GM23338 (cell line): ENCODE data around the gene TMEM145. TPM values are rescaled to one million over a fixed set of nuclear protein-coding genes. Genes with fewer than 3 reads are reported as not detected.

Experiments used
- ATAC-seq: fragments of 200-7000 bp; cut with Tn5 transposase; 3 replicates; pipeline ENCODE4 v1.9.1; 2020
- DNase-seq: peaks from one replicate; pipeline ENCODE4 v3.0.0-alpha.2; 2015; ENCODE audit warnings: low spot score
- H2AFZ ChIP-seq: fragments of 200-600 bp; sonication (generic); 2 replicates; pipeline ENCODE4 v1.8.0; 2016; ENCODE audit warnings: antibody characterized with exemption, mild to moderate bottlenecking, moderate library complexity
- H3F3A ChIP-seq: fragments of 200-600 bp; sonication (generic); replicated peaks from 2 replicates; pipeline ENCODE4 v1.8.0; 2017; ENCODE audit warnings: antibody characterized with exemption, mixed run types, low read depth
- H3K27ac ChIP-seq: fragments of 200-600 bp; sonication (generic); 2 replicates; pipeline ENCODE4 v1.6.1; 2016; ENCODE audit warnings: low read depth
- H3K27me3 ChIP-seq: fragments of 200-600 bp; sonication (generic); 2 replicates; pipeline ENCODE4 v1.8.0; 2016; ENCODE audit warnings: mild to moderate bottlenecking, mixed run types, moderate library complexity; ENCODE audit not compliant: insufficient read depth
- H3K36me3 ChIP-seq: fragments of 200-600 bp; sonication (generic); 2 replicates; pipeline ENCODE4 v1.8.0; 2016; ENCODE audit warnings: mild to moderate bottlenecking; ENCODE audit not compliant: insufficient read depth
- H3K4me1 ChIP-seq: fragments of 200-600 bp; sonication (generic); 2 replicates; pipeline ENCODE4 v1.8.0; 2016; ENCODE audit warnings: mild to moderate bottlenecking, moderate library complexity; ENCODE audit not compliant: insufficient read depth
- H3K4me2 ChIP-seq: fragments of 200-600 bp; sonication (generic); 2 replicates; pipeline ENCODE4 v1.7.1; 2017; ENCODE audit warnings: mixed run types
- H3K4me3 ChIP-seq: fragments of 200-600 bp; sonication (generic); 2 replicates; pipeline ENCODE4 v1.6.1; 2016; ENCODE audit warnings: mixed run types
- H3K79me2 ChIP-seq: fragments of 200-600 bp; sonication (generic); replicated peaks from 2 replicates; pipeline ENCODE4 v1.8.0; 2017; ENCODE audit warnings: mild to moderate bottlenecking; ENCODE audit not compliant: insufficient read depth
- H3K9me2 ChIP-seq: fragments of 200-600 bp; sonication (generic); 2 replicates; pipeline ENCODE4 v1.8.0; 2017; ENCODE audit not compliant: insufficient read depth
- H4K20me1 ChIP-seq: fragments of 200-600 bp; sonication (generic); replicated peaks from 2 replicates; pipeline ENCODE4 v1.8.0; 2017; ENCODE audit warnings: mild to moderate bottlenecking; ENCODE audit not compliant: insufficient read depth
- H3K27ac Mint-ChIP-seq: 2 replicates; pipeline ENCODE4 v1.8.0; 2020; ENCODE audit warnings: inconsistent platforms, mild to moderate bottlenecking, moderate library complexity, mixed read lengths
- H3K27me3 Mint-ChIP-seq: 3 replicates; pipeline ENCODE4 v1.8.0; 2022; ENCODE audit warnings: low read depth, mild to moderate bottlenecking, moderate library complexity, mixed read lengths, inconsistent platforms; ENCODE audit not compliant: insufficient read depth, poor library complexity
- H3K36me3 Mint-ChIP-seq: 3 replicates; pipeline ENCODE4 v1.8.0; 2021; ENCODE audit warnings: low read depth, mild to moderate bottlenecking, inconsistent platforms, moderate library complexity, mixed read lengths
- H3K4me1 Mint-ChIP-seq: 3 replicates; pipeline ENCODE4 v1.8.0; 2020; ENCODE audit warnings: mild to moderate bottlenecking, inconsistent platforms, mixed read lengths
- H3K4me3 Mint-ChIP-seq: 3 replicates; pipeline ENCODE4 v1.8.0; 2021; ENCODE audit warnings: moderate library complexity, mild to moderate bottlenecking, inconsistent platforms, mixed read lengths
- H3K9me3 Mint-ChIP-seq: 3 replicates; pipeline ENCODE4 v1.8.0; 2020; ENCODE audit warnings: moderate library complexity, mild to moderate bottlenecking, inconsistent platforms, mixed read lengths
- CREB1 ChIP-seq: fragments of 250-450 bp; sonication (Bioruptor Pico); IDR thresholded peaks from 2 replicates; pipeline ENCODE4 v1.5.0; 2020; ENCODE audit warnings: low read depth, mild to moderate bottlenecking, moderate library complexity
- EZH2 ChIP-seq: fragments of 200-600 bp; sonication (generic); IDR thresholded peaks from one replicate; pipeline ENCODE4 v1.8.0; 2017; ENCODE audit warnings: antibody characterized with exemption, mild to moderate bottlenecking, low read depth; ENCODE audit not compliant: unreplicated experiment
- EZH2phosphoT487 ChIP-seq: fragments of 200-600 bp; sonication (generic); IDR thresholded peaks from one replicate; pipeline ENCODE4 v1.8.1; 2018; ENCODE audit warnings: antibody characterized with exemption; ENCODE audit not compliant: unreplicated experiment
- JUNB ChIP-seq: IDR thresholded peaks from one replicate; pipeline ENCODE4 v1.6.1; 2016; ENCODE audit warnings: antibody characterized with exemption; ENCODE audit not compliant: unreplicated experiment
- NANOG ChIP-seq: IDR thresholded peaks from 2 replicates; pipeline ENCODE4 v1.6.1; 2016; ENCODE audit warnings: antibody characterized with exemption, borderline replicate concordance
- POLR2AphosphoS5 ChIP-seq: IDR thresholded peaks from 2 replicates; pipeline ENCODE4 v1.6.1; 2016; ENCODE audit warnings: antibody characterized with exemption, low read depth
- STAT1 ChIP-seq: IDR thresholded peaks from one replicate; pipeline ENCODE4 v1.6.1; 2016; ENCODE audit warnings: antibody characterized with exemption; ENCODE audit not compliant: unreplicated experiment
- ZNF114 ChIP-seq: fragments of 250-450 bp; sonication (Bioruptor Pico); IDR thresholded peaks from 2 replicates; pipeline ENCODE4 v1.5.0; 2020; ENCODE audit warnings: mild to moderate bottlenecking, moderate library complexity
- ZNF331 ChIP-seq: fragments of 250-450 bp; sonication (Bioruptor Pico); IDR thresholded peaks from 2 replicates; pipeline ENCODE4 v1.5.0; 2020; ENCODE audit warnings: low read depth, mild to moderate bottlenecking, moderate library complexity
- polyA plus RNA-seq: library from polyadenylated mRNA; unstranded; fragments of >200 nt; fragmentation: Nextera tagmentation; extraction: Ambion mirVana; gene quantifications from 2 replicates; pipeline ENCODE4 v1.2.1, GENCODE V29; 2016
- total RNA-seq: library from RNA; depleted of rRNA; stranded (reverse); fragments of >200 nt; shearing (Covaris generic); gene quantifications from 2 replicates; pipeline ENCODE4 v1.2.3, GENCODE V29; 2014
- TF ChIP-seq, protein P1 (sequence below): IDR thresholded peaks from one replicate; pipeline ENCODE4 v1.6.1; 2018; ENCODE audit warnings: antibody characterized with exemption; ENCODE audit not compliant: unreplicated experiment
- TF ChIP-seq, protein P2 (sequence below), 2 experiments: fragments of 200-600 bp in 1 of 2; sonication (generic) in 1 of 2; conservative IDR thresholded peaks; 2 replicates each; pipeline versions ENCODE4 v1.5.1 to v1.6.1; 2016 to 2017; ENCODE audit warnings: antibody characterized with exemption in 2 of 2, low read depth in 2 of 2, mild to moderate bottlenecking in 2 of 2, moderate library complexity in 1 of 2
- TF ChIP-seq, protein P3 (sequence below): IDR thresholded peaks from 2 replicates; pipeline ENCODE4 v1.6.1; 2016; ENCODE audit warnings: antibody characterized with exemption
- TF ChIP-seq, protein P4 (sequence below): fragments of 250-450 bp; sonication (Bioruptor Pico); IDR thresholded peaks from 2 replicates; pipeline ENCODE4 v1.5.0; 2020; ENCODE audit warnings: mild to moderate bottlenecking, moderate library complexity

Gene TMEM145
- total and polyA plus RNA-seq, 2 experiments from 2014 or later = 1.9 to 5.4 TPM

DNA sequence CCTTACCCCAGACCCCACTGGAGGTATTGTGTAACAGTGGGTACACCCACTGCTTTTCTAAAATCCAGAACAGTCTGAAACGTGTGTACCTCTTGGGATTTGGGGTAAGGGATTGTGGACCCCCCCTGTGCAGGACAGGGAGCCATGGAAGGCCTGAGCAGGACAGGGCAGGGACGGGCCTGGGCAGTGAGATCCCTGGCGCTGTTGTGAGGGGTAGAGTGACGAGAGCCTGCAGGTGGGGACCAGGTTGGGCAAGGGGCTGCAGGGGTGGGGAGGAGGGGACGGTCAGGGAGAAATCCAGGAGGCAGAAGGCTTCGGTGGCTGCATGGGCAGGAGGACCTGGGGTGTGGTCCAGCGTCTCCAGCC lies 48.4 kb downstream of the TMEM145 start:
- H3K27me3 Mint-ChIP-seq = peaks cover 12% of the 10 kb centered on the region
- no peak for TF ChIP-seq STAT1
- TF ChIP-seq, protein P1, sequence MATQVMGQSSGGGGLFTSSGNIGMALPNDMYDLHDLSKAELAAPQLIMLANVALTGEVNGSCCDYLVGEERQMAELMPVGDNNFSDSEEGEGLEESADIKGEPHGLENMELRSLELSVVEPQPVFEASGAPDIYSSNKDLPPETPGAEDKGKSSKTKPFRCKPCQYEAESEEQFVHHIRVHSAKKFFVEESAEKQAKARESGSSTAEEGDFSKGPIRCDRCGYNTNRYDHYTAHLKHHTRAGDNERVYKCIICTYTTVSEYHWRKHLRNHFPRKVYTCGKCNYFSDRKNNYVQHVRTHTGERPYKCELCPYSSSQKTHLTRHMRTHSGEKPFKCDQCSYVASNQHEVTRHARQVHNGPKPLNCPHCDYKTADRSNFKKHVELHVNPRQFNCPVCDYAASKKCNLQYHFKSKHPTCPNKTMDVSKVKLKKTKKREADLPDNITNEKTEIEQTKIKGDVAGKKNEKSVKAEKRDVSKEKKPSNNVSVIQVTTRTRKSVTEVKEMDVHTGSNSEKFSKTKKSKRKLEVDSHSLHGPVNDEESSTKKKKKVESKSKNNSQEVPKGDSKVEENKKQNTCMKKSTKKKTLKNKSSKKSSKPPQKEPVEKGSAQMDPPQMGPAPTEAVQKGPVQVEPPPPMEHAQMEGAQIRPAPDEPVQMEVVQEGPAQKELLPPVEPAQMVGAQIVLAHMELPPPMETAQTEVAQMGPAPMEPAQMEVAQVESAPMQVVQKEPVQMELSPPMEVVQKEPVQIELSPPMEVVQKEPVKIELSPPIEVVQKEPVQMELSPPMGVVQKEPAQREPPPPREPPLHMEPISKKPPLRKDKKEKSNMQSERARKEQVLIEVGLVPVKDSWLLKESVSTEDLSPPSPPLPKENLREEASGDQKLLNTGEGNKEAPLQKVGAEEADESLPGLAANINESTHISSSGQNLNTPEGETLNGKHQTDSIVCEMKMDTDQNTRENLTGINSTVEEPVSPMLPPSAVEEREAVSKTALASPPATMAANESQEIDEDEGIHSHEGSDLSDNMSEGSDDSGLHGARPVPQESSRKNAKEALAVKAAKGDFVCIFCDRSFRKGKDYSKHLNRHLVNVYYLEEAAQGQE = no peak
- TF ChIP-seq, protein P2, sequence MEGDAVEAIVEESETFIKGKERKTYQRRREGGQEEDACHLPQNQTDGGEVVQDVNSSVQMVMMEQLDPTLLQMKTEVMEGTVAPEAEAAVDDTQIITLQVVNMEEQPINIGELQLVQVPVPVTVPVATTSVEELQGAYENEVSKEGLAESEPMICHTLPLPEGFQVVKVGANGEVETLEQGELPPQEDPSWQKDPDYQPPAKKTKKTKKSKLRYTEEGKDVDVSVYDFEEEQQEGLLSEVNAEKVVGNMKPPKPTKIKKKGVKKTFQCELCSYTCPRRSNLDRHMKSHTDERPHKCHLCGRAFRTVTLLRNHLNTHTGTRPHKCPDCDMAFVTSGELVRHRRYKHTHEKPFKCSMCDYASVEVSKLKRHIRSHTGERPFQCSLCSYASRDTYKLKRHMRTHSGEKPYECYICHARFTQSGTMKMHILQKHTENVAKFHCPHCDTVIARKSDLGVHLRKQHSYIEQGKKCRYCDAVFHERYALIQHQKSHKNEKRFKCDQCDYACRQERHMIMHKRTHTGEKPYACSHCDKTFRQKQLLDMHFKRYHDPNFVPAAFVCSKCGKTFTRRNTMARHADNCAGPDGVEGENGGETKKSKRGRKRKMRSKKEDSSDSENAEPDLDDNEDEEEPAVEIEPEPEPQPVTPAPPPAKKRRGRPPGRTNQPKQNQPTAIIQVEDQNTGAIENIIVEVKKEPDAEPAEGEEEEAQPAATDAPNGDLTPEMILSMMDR (conservative IDR thresholded peaks at IDR 0.05; ENCODE audit: low read depth in 2 of 2) = no peak
- no peak for TF ChIP-seq EZH2phosphoT487
- no peak for TF ChIP-seq POLR2AphosphoS5
- TF ChIP-seq ZNF114 (CRISPR knock-in tag) = no peak
- TF ChIP-seq NANOG = no peak
- no peak for TF ChIP-seq EZH2
- TF ChIP-seq, protein P3, sequence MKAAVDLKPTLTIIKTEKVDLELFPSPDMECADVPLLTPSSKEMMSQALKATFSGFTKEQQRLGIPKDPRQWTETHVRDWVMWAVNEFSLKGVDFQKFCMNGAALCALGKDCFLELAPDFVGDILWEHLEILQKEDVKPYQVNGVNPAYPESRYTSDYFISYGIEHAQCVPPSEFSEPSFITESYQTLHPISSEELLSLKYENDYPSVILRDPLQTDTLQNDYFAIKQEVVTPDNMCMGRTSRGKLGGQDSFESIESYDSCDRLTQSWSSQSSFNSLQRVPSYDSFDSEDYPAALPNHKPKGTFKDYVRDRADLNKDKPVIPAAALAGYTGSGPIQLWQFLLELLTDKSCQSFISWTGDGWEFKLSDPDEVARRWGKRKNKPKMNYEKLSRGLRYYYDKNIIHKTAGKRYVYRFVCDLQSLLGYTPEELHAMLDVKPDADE = no peak
- TF ChIP-seq CREB1 (CRISPR knock-in tag) = no peak
- no peak for TF ChIP-seq ZNF331 (CRISPR knock-in tag)
- no peak for TF ChIP-seq JUNB
- TF ChIP-seq, protein P4, sequence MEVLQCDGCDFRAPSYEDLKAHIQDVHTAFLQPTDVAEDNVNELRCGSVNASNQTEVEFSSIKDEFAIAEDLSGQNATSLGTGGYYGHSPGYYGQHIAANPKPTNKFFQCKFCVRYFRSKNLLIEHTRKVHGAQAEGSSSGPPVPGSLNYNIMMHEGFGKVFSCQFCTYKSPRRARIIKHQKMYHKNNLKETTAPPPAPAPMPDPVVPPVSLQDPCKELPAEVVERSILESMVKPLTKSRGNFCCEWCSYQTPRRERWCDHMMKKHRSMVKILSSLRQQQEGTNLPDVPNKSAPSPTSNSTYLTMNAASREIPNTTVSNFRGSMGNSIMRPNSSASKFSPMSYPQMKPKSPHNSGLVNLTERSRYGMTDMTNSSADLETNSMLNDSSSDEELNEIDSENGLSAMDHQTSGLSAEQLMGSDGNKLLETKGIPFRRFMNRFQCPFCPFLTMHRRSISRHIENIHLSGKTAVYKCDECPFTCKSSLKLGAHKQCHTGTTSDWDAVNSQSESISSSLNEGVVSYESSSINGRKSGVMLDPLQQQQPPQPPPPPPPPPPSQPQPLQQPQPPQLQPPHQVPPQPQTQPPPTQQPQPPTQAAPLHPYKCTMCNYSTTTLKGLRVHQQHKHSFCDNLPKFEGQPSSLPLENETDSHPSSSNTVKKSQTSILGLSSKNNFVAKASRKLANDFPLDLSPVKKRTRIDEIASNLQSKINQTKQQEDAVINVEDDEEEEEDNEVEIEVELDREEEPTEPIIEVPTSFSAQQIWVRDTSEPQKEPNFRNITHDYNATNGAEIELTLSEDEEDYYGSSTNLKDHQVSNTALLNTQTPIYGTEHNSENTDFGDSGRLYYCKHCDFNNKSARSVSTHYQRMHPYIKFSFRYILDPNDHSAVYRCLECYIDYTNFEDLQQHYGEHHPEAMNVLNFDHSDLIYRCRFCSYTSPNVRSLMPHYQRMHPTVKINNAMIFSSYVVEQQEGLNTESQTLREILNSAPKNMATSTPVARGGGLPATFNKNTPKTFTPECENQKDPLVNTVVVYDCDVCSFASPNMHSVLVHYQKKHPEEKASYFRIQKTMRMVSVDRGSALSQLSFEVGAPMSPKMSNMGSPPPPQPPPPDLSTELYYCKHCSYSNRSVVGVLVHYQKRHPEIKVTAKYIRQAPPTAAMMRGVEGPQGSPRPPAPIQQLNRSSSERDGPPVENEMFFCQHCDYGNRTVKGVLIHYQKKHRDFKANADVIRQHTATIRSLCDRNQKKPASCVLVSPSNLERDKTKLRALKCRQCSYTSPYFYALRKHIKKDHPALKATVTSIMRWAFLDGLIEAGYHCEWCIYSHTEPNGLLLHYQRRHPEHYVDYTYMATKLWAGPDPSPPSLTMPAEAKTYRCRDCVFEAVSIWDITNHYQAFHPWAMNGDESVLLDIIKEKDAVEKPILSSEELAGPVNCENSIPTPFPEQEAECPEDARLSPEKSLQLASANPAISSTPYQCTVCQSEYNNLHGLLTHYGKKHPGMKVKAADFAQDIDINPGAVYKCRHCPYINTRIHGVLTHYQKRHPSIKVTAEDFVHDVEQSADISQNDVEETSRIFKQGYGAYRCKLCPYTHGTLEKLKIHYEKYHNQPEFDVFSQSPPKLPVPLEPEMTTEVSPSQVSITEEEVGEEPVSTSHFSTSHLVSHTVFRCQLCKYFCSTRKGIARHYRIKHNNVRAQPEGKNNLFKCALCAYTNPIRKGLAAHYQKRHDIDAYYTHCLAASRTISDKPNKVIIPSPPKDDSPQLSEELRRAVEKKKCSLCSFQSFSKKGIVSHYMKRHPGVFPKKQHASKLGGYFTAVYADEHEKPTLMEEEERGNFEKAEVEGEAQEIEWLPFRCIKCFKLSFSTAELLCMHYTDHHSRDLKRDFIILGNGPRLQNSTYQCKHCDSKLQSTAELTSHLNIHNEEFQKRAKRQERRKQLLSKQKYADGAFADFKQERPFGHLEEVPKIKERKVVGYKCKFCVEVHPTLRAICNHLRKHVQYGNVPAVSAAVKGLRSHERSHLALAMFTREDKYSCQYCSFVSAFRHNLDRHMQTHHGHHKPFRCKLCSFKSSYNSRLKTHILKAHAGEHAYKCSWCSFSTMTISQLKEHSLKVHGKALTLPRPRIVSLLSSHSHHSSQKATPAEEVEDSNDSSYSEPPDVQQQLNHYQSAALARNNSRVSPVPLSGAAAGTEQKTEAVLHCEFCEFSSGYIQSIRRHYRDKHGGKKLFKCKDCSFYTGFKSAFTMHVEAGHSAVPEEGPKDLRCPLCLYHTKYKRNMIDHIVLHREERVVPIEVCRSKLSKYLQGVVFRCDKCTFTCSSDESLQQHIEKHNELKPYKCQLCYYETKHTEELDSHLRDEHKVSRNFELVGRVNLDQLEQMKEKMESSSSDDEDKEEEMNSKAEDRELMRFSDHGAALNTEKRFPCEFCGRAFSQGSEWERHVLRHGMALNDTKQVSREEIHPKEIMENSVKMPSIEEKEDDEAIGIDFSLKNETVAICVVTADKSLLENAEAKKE = no peak
- peaks cover 27% of the 10 kb centered on the region for H3K4me1 Mint-ChIP-seq
- H3K79me2 ChIP-seq = no peaks in the 10 kb centered on the region
- H3K9me3 Mint-ChIP-seq = peaks cover 11% of the 10 kb centered on the region
- DNase-seq = no peak
- no peak for ATAC-seq
- H3K4me3 Mint-ChIP-seq = no peak overlapping the region
- H3K4me2 ChIP-seq = no peak overlapping the region
- no peak overlapping the region for H2AFZ ChIP-seq
- H3F3A ChIP-seq = no peaks in the 10 kb centered on the region
- H3K27me3 ChIP-seq = no peaks in the 10 kb centered on the region
- H3K4me1 ChIP-seq = no peaks in the 10 kb centered on the region; the same call in 1 of the 2 replicates
- peak overlapping the region; percentile 63; the same call in 1 of the 2 replicates for H3K27ac Mint-ChIP-seq
- H3K36me3 Mint-ChIP-seq = peaks cover 39% of the 10 kb centered on the region
- H3K36me3 ChIP-seq = no peaks in the 10 kb centered on the region; the same call in 1 of the 2 replicates
- no peaks in the 10 kb centered on the region for H4K20me1 ChIP-seq
- H3K9me2 ChIP-seq = no peaks in the 10 kb centered on the region
- H3K4me3 ChIP-seq = no peak overlapping the region
- no peak overlapping the region for H3K27ac ChIP-seq
